KMS-11 (cell line): ENCODE results near the gene ZC3H15.

Experiments used
- H2AFZ ChIP-seq: fragments of 200-600 bp; sonication (generic); 2 replicates; pipeline ENCODE4 v1.6.1; 2016; ENCODE audit warnings: antibody characterized with exemption, mixed run types, low read depth
- H3K27ac ChIP-seq: fragments of 200-600 bp; sonication (generic); 2 replicates; pipeline ENCODE4 v1.6.1; 2016; ENCODE audit warnings: mild to moderate bottlenecking, mixed run types
- H3K27me3 ChIP-seq: fragments of 200-600 bp; sonication (generic); 2 replicates; pipeline ENCODE4 v1.6.1; 2017; ENCODE audit warnings: mild to moderate bottlenecking, low read depth, mixed run types, moderate library complexity; ENCODE audit not compliant: insufficient read depth
- H3K36me3 ChIP-seq: fragments of 200-600 bp; sonication (generic); 2 replicates; pipeline ENCODE4 v1.6.1; 2017; ENCODE audit warnings: mild to moderate bottlenecking, mixed run types; ENCODE audit not compliant: insufficient read depth
- H3K4me1 ChIP-seq: fragments of 200-600 bp; sonication (generic); 2 replicates; pipeline ENCODE4 v1.6.1; 2016; ENCODE audit warnings: mild to moderate bottlenecking, low read depth, mixed run types; ENCODE audit not compliant: poor library complexity, severe bottlenecking
- H3K4me2 ChIP-seq: fragments of 200-600 bp; sonication (generic); 2 replicates; pipeline ENCODE4 v1.7.0; 2016; ENCODE audit warnings: mild to moderate bottlenecking, mixed run types
- H3K4me3 ChIP-seq: fragments of 200-600 bp; sonication (generic); IDR thresholded peaks from 2 replicates; pipeline ENCODE4 v1.6.1; 2017; ENCODE audit warnings: low read depth, low read length, mixed read lengths; ENCODE audit not compliant: insufficient read depth
- H3K79me2 ChIP-seq: fragments of 200-600 bp; sonication (generic); 2 replicates; pipeline ENCODE4 v1.6.1; 2016; ENCODE audit warnings: low read depth, mixed run types; ENCODE audit not compliant: insufficient read depth
- H3K9ac ChIP-seq: fragments of 200-600 bp; sonication (generic); 2 replicates; pipeline ENCODE4 v1.6.1; 2016; ENCODE audit warnings: mild to moderate bottlenecking, mixed run types
- H4K20me1 ChIP-seq: fragments of 200-600 bp; sonication (generic); 2 replicates; pipeline ENCODE4 v1.6.1; 2016; ENCODE audit warnings: mild to moderate bottlenecking, mixed run types; ENCODE audit not compliant: insufficient read depth
- TF ChIP-seq, protein P1 (sequence below): fragments of 200-600 bp; sonication (generic); conservative IDR thresholded peaks from 2 replicates; pipeline ENCODE4 v1.6.1; 2017; ENCODE audit warnings: low read depth, mild to moderate bottlenecking, antibody characterized with exemption, low read length, moderate library complexity, mixed read lengths

ZC3H15 gene

DNA sequence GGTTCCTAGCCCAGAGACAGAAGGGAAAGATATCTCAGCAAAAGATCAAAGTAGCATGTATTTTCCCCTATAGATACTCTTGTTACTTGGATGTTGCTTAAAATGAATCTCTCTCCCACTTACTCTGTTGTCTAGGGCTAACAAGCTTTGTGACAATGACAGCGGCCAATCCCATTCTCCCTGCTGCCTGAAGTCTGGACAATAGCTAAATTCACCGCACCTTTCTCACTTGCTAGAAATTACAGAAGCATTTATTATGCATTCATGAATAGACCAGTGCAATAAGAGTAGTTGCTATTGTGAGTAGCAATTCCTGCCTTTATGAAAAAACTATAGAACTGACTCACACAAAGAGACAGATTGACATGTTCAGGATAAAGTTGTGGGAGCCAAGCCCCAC lies 42.2 kb upstream of the ZC3H15 start:
- TF ChIP-seq, protein P1, sequence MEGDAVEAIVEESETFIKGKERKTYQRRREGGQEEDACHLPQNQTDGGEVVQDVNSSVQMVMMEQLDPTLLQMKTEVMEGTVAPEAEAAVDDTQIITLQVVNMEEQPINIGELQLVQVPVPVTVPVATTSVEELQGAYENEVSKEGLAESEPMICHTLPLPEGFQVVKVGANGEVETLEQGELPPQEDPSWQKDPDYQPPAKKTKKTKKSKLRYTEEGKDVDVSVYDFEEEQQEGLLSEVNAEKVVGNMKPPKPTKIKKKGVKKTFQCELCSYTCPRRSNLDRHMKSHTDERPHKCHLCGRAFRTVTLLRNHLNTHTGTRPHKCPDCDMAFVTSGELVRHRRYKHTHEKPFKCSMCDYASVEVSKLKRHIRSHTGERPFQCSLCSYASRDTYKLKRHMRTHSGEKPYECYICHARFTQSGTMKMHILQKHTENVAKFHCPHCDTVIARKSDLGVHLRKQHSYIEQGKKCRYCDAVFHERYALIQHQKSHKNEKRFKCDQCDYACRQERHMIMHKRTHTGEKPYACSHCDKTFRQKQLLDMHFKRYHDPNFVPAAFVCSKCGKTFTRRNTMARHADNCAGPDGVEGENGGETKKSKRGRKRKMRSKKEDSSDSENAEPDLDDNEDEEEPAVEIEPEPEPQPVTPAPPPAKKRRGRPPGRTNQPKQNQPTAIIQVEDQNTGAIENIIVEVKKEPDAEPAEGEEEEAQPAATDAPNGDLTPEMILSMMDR: no peak
- Histone ChIP-seq H4K20me1 (no peaks in the 10 kb centered on the region), H3K36me3 (no peaks in the 10 kb centered on the region), H3K27ac (no peak overlapping the region), H3K4me1 (peaks cover 19% of the 10 kb centered on the region), H3K4me2 (no peak overlapping the region), H2AFZ (no peak overlapping the region), H3K27me3 (no peaks in the 10 kb centered on the region), H3K9ac (no peak overlapping the region), H3K4me3 (no peak overlapping the region), H3K79me2 (no peaks in the 10 kb centered on the region)

DNA sequence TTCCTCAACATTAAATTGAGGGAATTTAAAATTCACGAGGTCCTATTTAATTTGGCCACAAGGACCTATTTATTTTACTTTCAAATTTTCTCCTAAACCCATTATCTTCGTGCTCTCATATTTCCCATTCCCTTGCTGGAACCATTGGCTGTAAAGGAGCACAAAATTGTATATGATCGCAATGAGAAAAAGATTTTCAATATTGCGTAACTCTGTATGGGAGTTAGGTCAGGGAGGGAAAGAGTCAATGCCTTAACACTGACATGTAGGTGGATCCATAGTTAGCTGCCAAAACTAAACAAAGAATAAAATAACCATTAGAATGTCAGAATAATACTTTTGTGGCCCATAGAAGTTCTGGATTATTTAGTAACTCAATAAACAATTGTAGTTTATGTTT lies 40.6 kb upstream of the ZC3H15 start:
- H3K4me1 ChIP-seq: peaks cover 19% of the 10 kb centered on the region
- no peaks in the 10 kb centered on the region for H4K20me1 ChIP-seq
- no peaks in the 10 kb centered on the region for H3K79me2 ChIP-seq
- no peak overlapping the region for H3K4me2 ChIP-seq
- no peak overlapping the region for H2AFZ ChIP-seq
- no peak overlapping the region for H3K4me3 ChIP-seq
- no peak overlapping the region for H3K27ac ChIP-seq
- no peak overlapping the region for H3K9ac ChIP-seq
- H3K27me3 ChIP-seq: no peaks in the 10 kb centered on the region
- no peaks in the 10 kb centered on the region for H3K36me3 ChIP-seq
- TF ChIP-seq, protein P1: no peak

DNA sequence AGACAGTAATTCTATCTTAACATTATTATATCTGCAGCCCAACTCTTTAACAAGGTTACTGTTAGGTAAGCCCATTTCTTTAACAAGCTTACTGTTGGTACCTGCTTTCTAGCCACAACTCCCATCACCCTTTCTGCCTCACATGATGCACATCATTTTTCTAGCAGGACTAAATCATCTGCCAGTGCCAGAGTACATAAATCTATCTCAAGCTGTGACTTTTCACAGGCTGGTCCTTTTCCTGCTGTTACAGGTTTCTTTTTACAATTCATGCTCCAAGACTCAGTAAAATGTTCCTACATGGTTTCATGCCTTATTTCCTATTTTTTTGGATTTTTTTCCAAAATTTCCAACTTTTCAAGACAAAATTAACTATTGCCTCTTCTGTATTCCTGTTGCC lies 30.4 kb upstream of the ZC3H15 start:
- Histone ChIP-seq H3K4me1 (no peaks in the 10 kb centered on the region), H3K9ac (no peak overlapping the region), H3K4me3 (no peak overlapping the region), H3K79me2 (no peaks in the 10 kb centered on the region), H3K27me3 (no peaks in the 10 kb centered on the region), H3K4me2 (no peak overlapping the region), H3K36me3 (no peaks in the 10 kb centered on the region), H4K20me1 (no peaks in the 10 kb centered on the region), H3K27ac (no peak overlapping the region), H2AFZ (no peak overlapping the region)
- TF ChIP-seq, protein P1: no peak

DNA sequence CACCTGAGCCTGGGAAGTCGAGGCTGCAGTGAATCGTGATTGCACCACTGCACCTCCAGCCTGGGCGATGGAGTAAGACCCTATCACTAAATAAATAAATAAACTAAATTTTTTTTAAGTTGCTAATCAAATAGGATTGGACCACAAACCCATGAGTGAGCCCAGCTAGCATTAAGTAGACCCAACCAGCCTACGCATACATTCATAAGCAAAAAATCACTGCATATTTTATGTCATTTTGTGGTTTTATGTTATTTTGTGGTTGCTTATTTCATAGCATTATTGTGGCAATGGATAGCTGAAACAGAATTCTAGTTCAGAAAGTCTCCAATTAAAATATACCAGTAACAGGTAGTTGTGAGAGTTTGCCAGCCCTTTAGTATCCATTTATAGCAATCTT lies 29.1 kb upstream of the ZC3H15 start:
- Histone ChIP-seq H3K79me2 (no peaks in the 10 kb centered on the region), H3K27me3 (no peaks in the 10 kb centered on the region), H3K4me1 (no peaks in the 10 kb centered on the region), H3K9ac (no peak overlapping the region), H3K36me3 (no peaks in the 10 kb centered on the region), H3K4me2 (no peak overlapping the region), H3K4me3 (no peak overlapping the region), H4K20me1 (no peaks in the 10 kb centered on the region), H2AFZ (no peak overlapping the region), H3K27ac (no peak overlapping the region)
- TF ChIP-seq, protein P1: no peak
